SK-N-SH treated with all-trans-retinoic acid at 6 μM for 48 hours (cell line): ENCODE data around the gene ARL4C.

Experiments used
- ATAC-seq: fragments of 200-7000 bp; cut with Tn5 transposase; 3 replicates; pipeline ENCODE4 v1.9.1; 2020; ENCODE audit warnings: mild to moderate bottlenecking, moderate library complexity
- ARNTL ChIP-seq: fragments of 450-650 bp; formaldehyde crosslinking; IDR thresholded peaks from 2 replicates; pipeline ENCODE4 v1.5.0; 2020; ENCODE audit warnings: low read depth, mild to moderate bottlenecking, moderate library complexity, borderline replicate concordance
- BACH2 ChIP-seq: fragments of 250-450 bp; sonication (Bioruptor Pico); IDR thresholded peaks from 2 replicates; pipeline ENCODE4 v1.9.0; 2021; ENCODE audit warnings: mild to moderate bottlenecking, borderline replicate concordance
- CSDC2 ChIP-seq: fragments of 250-450 bp; sonication (Bioruptor Pico); IDR thresholded peaks from 2 replicates; pipeline ENCODE4 v1.5.0; 2020; ENCODE audit warnings: mild to moderate bottlenecking, moderate library complexity
- GLIS3 ChIP-seq: fragments of 250-450 bp; sonication (Bioruptor Pico); IDR thresholded peaks from 2 replicates; pipeline ENCODE4 v1.5.0; 2020; ENCODE audit warnings: mild to moderate bottlenecking, moderate library complexity
- ISL1 ChIP-seq: fragments of 250-450 bp; sonication (Bioruptor Pico); IDR thresholded peaks from 2 replicates; pipeline ENCODE4 v2.1.2; 2022; ENCODE audit warnings: mild to moderate bottlenecking, moderate library complexity
- OSR1 ChIP-seq: fragments of 250-450 bp; sonication (Bioruptor Pico); IDR thresholded peaks from 2 replicates; pipeline ENCODE4 v1.8.0; 2022; ENCODE audit warnings: moderate library complexity, mild to moderate bottlenecking, inconsistent platforms
- PPARA ChIP-seq: fragments of 250-450 bp; sonication (Bioruptor Pico); IDR thresholded peaks from 2 replicates; pipeline ENCODE4 v1.5.0; 2020; ENCODE audit warnings: mild to moderate bottlenecking, borderline replicate concordance
- RARB ChIP-seq: fragments of 250-450 bp; sonication (Bioruptor Pico); IDR thresholded peaks from 2 replicates; pipeline ENCODE4 v1.8.0; 2021; ENCODE audit warnings: mild to moderate bottlenecking, moderate library complexity
- SNAI2 ChIP-seq: fragments of 250-450 bp; sonication (Bioruptor Pico); IDR thresholded peaks from 2 replicates; pipeline ENCODE4 v1.5.0; 2020; ENCODE audit warnings: mild to moderate bottlenecking, moderate library complexity
- TCF4 ChIP-seq: fragments of 250-450 bp; sonication (Bioruptor Pico); IDR thresholded peaks from 2 replicates; pipeline ENCODE4 v1.8.0; 2021; ENCODE audit warnings: mild to moderate bottlenecking, moderate library complexity, borderline replicate concordance
- TOX ChIP-seq: fragments of 250-450 bp; sonication (Bioruptor Pico); IDR thresholded peaks from 2 replicates; pipeline ENCODE4 v1.8.0; 2021; ENCODE audit warnings: mild to moderate bottlenecking, moderate library complexity, borderline replicate concordance
- ZC3H10 ChIP-seq: fragments of 250-450 bp; sonication (Bioruptor Pico); IDR thresholded peaks from 2 replicates; pipeline ENCODE4 v1.5.1; 2021; ENCODE audit warnings: mild to moderate bottlenecking, moderate library complexity
- ZFP3 ChIP-seq: fragments of 250-450 bp; sonication (Bioruptor Pico); IDR thresholded peaks from 2 replicates; pipeline ENCODE4 v1.5.0; 2020; ENCODE audit warnings: mild to moderate bottlenecking, moderate library complexity
- ZFP30 ChIP-seq: fragments of 450-650 bp; formaldehyde crosslinking; IDR thresholded peaks from 2 replicates; pipeline ENCODE4 v1.5.0; 2022; ENCODE audit warnings: mild to moderate bottlenecking, moderate library complexity
- ZNF565 ChIP-seq: fragments of 450-650 bp; formaldehyde crosslinking; conservative IDR thresholded peaks from 2 replicates; pipeline ENCODE4 v1.5.0; 2020; ENCODE audit warnings: low read depth, mild to moderate bottlenecking, moderate library complexity
- ZNF70 ChIP-seq: fragments of 450-650 bp; formaldehyde crosslinking; IDR thresholded peaks from 2 replicates; pipeline ENCODE4 v1.5.0; 2020; ENCODE audit warnings: mild to moderate bottlenecking, moderate library complexity
- ZNF8 ChIP-seq: fragments of 450-650 bp; formaldehyde crosslinking; IDR thresholded peaks from 2 replicates; pipeline ENCODE4 v1.5.0; 2020; ENCODE audit warnings: mild to moderate bottlenecking, moderate library complexity
- TF ChIP-seq, protein P1 (sequence below): fragments of 250-450 bp; sonication (Bioruptor Pico); IDR thresholded peaks from 2 replicates; pipeline ENCODE4 v1.5.1; 2021; ENCODE audit warnings: mild to moderate bottlenecking, moderate library complexity
- TF ChIP-seq, protein P2 (sequence below): fragments of 250-450 bp; sonication (Bioruptor Pico); IDR thresholded peaks from 2 replicates; pipeline ENCODE4 v1.5.1; 2020; ENCODE audit warnings: low read depth, mild to moderate bottlenecking, moderate library complexity
- TF ChIP-seq, protein P3 (sequence below): fragments of 250-450 bp; sonication (Bioruptor Pico); IDR thresholded peaks from 2 replicates; pipeline ENCODE4 v1.8.0; 2020; ENCODE audit warnings: mild to moderate bottlenecking, moderate library complexity, borderline replicate concordance
- TF ChIP-seq, protein P4 (sequence below): fragments of 250-450 bp; sonication (Bioruptor Pico); IDR thresholded peaks from 2 replicates; pipeline ENCODE4 v1.5.0; 2020; ENCODE audit warnings: mild to moderate bottlenecking, moderate library complexity

The ARL4C gene

DNA sequence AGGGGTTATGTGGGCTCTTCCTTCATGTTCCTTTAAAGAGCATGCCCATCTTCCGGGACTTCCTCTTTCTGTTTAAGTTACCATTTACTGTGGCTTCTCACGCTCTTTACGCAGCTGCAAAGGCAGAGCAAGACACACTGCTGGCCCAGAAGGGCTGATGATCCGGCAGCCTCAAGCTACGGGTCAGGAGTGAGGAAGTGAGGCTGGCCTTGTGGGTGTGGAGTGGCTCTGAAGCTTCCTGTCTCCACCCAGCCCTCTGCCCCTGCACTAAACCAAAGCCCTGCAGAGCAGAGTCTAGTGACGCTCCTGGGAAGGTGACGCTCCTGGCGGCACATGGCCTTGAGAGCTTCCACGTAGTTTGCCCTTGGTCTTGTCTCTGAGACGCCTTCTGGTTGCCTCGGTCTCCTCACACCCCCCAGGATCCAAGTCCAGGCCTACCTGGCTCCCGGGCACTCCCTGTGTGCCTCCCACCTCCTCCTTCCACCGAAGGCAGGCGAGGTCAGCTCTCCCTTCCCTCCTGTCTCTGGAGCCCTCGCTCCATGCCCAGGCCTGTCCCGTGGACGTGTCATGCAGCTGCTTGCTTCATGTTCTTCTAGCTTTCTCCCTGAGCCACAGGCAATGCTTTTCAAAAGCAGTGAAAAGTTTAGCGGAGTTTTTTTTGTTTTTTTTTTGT, 50.3 kb downstream of the ARL4C start:
- ATAC-seq, result no peak
- TF ChIP-seq PPARA (CRISPR knock-in tag) (no peak), SNAI2 (CRISPR knock-in tag) (no peak), TCF4 (CRISPR knock-in tag) (no peak), ZFP30 (CRISPR knock-in tag) (no peak), ISL1 (CRISPR knock-in tag) (no peak), CSDC2 (no peak), ZC3H10 (CRISPR knock-in tag) (no peak), BACH2 (no peak), ZNF70 (CRISPR knock-in tag) (no peak)
- TF ChIP-seq, protein P1, sequence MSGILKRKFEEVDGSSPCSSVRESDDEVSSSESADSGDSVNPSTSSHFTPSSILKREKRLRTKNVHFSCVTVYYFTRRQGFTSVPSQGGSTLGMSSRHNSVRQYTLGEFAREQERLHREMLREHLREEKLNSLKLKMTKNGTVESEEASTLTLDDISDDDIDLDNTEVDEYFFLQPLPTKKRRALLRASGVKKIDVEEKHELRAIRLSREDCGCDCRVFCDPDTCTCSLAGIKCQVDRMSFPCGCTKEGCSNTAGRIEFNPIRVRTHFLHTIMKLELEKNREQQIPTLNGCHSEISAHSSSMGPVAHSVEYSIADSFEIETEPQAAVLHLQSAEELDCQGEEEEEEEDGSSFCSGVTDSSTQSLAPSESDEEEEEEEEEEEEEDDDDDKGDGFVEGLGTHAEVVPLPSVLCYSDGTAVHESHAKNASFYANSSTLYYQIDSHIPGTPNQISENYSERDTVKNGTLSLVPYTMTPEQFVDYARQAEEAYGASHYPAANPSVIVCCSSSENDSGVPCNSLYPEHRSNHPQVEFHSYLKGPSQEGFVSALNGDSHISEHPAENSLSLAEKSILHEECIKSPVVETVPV, result no peak
- TF ChIP-seq, protein P2, sequence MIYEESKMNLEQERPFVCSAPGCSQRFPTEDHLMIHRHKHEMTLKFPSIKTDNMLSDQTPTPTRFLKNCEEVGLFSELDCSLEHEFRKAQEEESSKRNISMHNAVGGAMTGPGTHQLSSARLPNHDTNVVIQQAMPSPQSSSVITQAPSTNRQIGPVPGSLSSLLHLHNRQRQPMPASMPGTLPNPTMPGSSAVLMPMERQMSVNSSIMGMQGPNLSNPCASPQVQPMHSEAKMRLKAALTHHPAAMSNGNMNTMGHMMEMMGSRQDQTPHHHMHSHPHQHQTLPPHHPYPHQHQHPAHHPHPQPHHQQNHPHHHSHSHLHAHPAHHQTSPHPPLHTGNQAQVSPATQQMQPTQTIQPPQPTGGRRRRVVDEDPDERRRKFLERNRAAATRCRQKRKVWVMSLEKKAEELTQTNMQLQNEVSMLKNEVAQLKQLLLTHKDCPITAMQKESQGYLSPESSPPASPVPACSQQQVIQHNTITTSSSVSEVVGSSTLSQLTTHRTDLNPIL, result no peak

DNA sequence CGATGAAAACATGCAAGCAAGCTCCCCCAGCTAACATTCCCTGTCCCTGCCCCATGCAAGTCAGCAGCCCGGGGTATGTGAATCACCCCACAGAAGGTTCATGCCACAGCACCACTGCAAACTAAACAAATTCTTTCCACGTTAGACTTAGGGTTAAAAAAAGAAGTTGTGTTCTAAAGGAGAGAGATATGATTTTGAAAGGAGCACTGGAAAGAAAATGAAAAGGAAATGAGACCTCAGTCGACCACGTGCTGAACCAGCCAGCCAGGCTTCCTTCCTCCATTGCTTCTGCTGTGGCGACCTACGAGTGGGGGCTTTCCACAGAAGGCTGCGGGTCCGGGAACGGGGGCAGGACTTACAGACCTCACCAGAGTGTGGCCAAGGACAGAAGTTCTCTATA, 52.0 kb downstream of the ARL4C start:
- ATAC-seq, result no peak
- TF ChIP-seq ISL1 (CRISPR knock-in tag), result no peak
- no peak for TF ChIP-seq PPARA (CRISPR knock-in tag)
- TF ChIP-seq BACH2, result no peak
- TF ChIP-seq ZFP3 (CRISPR knock-in tag), result no peak
- TF ChIP-seq ZNF565, result no peak
- no peak for TF ChIP-seq GLIS3
- no peak for TF ChIP-seq ARNTL (CRISPR knock-in tag)
- no peak for TF ChIP-seq RARB (CRISPR knock-in tag)
- TF ChIP-seq TOX (CRISPR knock-in tag), result no peak
- no peak for TF ChIP-seq ZNF8 (CRISPR knock-in tag)
- no peak for TF ChIP-seq ZFP30 (CRISPR knock-in tag)
- TF ChIP-seq, protein P2, result no peak
- no peak for TF ChIP-seq CSDC2
- TF ChIP-seq, protein P3, sequence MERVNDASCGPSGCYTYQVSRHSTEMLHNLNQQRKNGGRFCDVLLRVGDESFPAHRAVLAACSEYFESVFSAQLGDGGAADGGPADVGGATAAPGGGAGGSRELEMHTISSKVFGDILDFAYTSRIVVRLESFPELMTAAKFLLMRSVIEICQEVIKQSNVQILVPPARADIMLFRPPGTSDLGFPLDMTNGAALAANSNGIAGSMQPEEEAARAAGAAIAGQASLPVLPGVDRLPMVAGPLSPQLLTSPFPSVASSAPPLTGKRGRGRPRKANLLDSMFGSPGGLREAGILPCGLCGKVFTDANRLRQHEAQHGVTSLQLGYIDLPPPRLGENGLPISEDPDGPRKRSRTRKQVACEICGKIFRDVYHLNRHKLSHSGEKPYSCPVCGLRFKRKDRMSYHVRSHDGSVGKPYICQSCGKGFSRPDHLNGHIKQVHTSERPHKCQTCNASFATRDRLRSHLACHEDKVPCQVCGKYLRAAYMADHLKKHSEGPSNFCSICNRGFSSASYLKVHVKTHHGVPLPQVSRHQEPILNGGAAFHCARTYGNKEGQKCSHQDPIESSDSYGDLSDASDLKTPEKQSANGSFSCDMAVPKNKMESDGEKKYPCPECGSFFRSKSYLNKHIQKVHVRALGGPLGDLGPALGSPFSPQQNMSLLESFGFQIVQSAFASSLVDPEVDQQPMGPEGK (CRISPR knock-in tag), result no peak
- no peak for TF ChIP-seq OSR1 (CRISPR knock-in tag)
- TF ChIP-seq, protein P4, sequence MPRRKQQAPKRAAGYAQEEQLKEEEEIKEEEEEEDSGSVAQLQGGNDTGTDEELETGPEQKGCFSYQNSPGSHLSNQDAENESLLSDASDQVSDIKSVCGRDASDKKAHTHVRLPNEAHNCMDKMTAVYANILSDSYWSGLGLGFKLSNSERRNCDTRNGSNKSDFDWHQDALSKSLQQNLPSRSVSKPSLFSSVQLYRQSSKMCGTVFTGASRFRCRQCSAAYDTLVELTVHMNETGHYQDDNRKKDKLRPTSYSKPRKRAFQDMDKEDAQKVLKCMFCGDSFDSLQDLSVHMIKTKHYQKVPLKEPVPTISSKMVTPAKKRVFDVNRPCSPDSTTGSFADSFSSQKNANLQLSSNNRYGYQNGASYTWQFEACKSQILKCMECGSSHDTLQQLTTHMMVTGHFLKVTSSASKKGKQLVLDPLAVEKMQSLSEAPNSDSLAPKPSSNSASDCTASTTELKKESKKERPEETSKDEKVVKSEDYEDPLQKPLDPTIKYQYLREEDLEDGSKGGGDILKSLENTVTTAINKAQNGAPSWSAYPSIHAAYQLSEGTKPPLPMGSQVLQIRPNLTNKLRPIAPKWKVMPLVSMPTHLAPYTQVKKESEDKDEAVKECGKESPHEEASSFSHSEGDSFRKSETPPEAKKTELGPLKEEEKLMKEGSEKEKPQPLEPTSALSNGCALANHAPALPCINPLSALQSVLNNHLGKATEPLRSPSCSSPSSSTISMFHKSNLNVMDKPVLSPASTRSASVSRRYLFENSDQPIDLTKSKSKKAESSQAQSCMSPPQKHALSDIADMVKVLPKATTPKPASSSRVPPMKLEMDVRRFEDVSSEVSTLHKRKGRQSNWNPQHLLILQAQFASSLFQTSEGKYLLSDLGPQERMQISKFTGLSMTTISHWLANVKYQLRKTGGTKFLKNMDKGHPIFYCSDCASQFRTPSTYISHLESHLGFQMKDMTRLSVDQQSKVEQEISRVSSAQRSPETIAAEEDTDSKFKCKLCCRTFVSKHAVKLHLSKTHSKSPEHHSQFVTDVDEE (CRISPR knock-in tag), result no peak
- TF ChIP-seq, protein P1, result no peak
- TF ChIP-seq ZC3H10 (CRISPR knock-in tag), result no peak
